GM13977 (cell line): Measurements from ENCODE around the gene DNASE1L1.

Experiments used
- DNase-seq: peaks from one replicate; pipeline ENCODE4 v3.0.0; 2012; ENCODE audit warnings: low spot score
- in situ Hi-C: fragments of 300-500 bp; cut with MboI; formaldehyde crosslinking; loops from one replicate; pipeline ENCODE4 v1.12.0; 2022; ENCODE audit warnings: low sequenced_read_pairs, low pct_unique_long_range_greater_than_20kb, mixed read lengths, inconsistent platforms; ENCODE audit not compliant: unreplicated experiment
- TF ChIP-seq, protein P1 (sequence below): IDR thresholded peaks from 2 replicates; pipeline ENCODE4 v1.5.1; 2012; ENCODE audit warnings: mild to moderate bottlenecking, control low read depth; ENCODE audit not compliant: insufficient read depth; ENCODE audit errors: extremely low read depth, missing control alignments

Gene DNASE1L1

DNA sequence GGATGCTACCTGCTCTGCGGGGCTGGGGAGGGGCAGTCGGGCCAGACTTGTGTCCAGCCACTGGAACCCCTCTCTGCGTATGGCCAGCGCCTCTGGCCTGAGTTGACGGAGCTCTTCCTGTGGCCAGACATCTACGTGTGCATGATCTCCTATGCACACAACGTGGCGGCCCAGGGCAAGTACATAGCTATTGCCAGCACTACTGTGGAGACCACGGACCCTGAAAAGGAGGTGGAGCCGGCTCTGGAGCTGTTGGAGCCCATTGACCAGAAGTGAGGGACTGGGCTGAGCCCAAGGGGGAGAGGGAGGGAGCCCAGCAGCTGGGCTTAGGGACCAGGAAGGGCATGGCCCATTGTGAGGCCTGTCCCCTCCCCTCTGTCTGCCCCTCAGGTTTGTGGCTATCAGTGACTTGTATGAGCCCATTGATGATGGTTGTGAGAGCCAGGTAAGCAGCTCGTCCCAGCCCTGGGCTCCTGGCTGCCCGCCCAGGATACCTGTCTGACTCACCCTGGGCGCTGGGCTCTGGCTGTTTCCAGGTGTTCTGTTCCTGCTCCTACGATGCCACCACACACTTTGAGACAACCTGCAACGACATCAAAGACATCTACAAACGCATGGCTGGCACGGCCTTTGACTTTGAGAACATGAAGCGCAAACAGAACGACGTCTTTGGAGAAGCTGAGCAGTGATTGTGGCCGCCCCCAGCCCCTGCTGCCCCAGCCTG lies 33.1 kb upstream of the DNASE1L1 start:
- in situ Hi-C loops, result no loop called here

DNA sequence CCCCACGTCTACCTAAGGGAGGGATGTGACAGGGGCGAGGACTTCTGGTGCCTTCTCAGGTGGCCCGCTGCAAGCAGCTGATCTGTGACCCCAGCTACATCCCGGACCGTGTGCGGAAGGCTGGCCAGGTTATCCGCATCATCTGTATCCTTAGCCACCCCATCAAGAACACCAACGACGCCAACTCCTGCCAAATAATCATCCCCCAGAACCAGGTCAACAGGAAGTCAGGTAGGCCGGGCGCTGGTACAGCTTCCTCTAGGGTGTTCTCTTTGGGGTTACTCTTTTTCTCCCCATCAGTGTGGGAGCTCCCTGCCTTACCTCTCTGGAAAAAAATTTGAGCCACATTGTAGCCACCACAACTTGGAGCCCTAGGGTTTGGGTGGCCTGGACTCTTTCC lies 32.5 kb upstream of the DNASE1L1 start:
- in situ Hi-C loops, result no loop called here
- TF ChIP-seq, protein P1, sequence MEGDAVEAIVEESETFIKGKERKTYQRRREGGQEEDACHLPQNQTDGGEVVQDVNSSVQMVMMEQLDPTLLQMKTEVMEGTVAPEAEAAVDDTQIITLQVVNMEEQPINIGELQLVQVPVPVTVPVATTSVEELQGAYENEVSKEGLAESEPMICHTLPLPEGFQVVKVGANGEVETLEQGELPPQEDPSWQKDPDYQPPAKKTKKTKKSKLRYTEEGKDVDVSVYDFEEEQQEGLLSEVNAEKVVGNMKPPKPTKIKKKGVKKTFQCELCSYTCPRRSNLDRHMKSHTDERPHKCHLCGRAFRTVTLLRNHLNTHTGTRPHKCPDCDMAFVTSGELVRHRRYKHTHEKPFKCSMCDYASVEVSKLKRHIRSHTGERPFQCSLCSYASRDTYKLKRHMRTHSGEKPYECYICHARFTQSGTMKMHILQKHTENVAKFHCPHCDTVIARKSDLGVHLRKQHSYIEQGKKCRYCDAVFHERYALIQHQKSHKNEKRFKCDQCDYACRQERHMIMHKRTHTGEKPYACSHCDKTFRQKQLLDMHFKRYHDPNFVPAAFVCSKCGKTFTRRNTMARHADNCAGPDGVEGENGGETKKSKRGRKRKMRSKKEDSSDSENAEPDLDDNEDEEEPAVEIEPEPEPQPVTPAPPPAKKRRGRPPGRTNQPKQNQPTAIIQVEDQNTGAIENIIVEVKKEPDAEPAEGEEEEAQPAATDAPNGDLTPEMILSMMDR, result no peak

More for the DNA sequence above, 33.1 kb upstream of the DNASE1L1 start:
- TF ChIP-seq, protein P1, result no peak
- DNase-seq, result no peak

DNA sequence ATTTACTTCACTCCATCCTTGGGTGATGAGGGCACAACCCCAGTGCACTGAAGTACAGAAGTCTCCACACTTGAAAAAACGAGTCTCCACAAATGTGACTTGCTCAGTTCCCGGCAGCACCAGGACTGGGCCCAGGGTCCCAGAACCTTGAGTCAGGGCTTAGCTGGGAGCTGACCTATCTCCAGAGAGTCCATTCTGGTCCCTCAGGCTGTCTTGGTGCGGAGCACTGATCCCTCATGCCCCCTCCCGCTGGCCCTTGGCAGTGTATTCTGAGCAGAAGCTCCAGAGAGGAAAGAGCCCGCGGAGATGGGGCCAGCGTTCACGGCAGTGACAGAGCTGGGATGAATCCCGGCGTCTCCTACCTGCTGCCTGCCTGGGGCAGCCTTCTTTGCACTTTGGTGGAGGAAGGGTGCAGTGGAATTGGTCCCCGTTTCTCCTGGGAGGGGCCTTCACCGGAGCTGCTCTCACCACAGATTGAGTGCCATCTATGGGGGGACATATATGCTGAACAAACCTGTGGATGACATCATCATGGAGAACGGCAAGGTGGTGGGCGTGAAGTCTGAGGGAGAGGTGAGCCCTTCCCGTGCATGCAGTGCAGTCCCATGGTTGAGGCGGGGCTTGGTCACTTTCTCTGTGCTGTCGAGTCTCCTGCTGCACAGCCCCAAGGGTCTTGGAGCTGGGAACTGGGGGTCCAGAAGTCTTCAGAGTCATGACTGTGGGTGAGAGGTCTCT lies 31.7 kb upstream of the DNASE1L1 start:
- DNase-seq, result no peak
- in situ Hi-C loops, result no loop called here
- TF ChIP-seq, protein P1, result no peak

More for the DNA sequence above, 32.5 kb upstream of the DNASE1L1 start:
- no peak for DNase-seq

DNA sequence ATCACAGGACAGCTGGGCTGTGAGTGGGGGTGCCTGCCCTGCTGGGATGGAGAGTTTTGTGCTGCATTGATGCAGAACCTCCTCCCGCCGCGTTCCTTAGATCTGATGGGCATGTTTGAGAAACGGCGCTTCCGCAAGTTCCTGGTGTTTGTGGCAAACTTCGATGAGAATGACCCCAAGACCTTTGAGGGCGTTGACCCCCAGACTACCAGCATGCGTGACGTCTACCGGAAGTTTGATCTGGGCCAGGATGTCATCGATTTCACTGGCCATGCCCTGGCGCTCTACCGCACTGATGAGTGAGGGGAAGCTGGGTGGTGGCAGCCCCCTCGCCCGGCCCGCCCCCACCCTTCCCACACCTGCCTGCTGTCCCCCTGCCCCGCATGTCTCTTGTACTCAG lies 30.8 kb upstream of the DNASE1L1 start:
- TF ChIP-seq, protein P1, result no peak
- DNase-seq, result no peak
- in situ Hi-C loops, result no loop called here

DNA sequence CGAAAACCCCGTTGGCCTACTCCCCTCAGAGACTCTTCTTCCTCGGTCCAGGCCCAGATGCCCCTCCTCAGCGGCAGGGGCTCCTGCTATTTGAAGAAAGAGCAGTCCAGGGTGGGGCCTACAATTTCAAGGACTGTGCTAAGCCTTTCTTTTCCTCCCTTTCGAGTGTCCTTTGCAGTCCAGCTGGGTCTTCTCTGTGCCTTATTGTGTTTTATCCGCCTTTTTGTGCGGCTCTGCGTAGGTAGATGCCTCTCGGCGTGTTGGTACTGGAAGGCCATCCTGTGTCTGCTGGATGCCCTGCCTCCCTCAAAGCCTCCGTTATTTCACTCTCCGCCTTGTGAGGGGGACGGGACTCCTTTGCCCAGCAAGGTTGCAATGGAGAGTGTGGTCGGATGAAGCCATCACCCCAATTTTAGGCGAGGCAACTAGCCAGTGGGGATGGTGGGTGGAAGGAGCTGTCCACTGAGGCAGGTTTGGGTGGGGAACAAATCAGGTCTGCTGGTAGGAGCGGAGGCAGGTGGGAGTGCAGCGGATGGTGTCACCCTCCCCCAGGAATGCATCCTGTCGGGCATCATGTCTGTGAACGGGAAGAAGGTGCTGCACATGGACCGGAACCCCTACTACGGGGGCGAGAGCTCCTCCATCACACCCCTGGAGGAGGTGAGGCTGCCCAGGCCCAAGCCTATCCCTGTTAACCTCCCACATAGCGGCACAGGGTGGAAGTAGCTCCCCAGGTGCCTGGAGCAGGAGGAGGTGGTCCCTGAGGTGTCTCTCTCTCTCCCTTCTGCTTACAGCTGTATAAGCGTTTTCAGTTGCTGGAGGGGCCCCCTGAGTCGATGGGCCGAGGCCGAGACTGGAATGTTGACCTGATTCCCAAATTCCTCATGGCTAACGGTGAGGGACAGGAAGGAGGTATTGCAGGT lies 29.2 kb upstream of the DNASE1L1 start:
- TF ChIP-seq, protein P1, result no peak
- no peak for DNase-seq
- in situ Hi-C loops, result no loop called here
